A549 (cell line): ENCODE results near the gene MMS19. TPM values are rescaled to one million over a fixed set of nuclear protein-coding genes. Genes with fewer than 3 reads are reported as not detected.

ENCODE experiments used
- ATAC-seq, 2 experiments: fragments of 200-7000 bp in 1 of 2; fragments of >200 bp in 1 of 2; cut with Nextera tagmentation in 1 of 2; cut with Tn5 transposase in 1 of 2; 3 replicates each; pipeline versions ENCODE4 v1.8.0 to v1.9.1; 2018 to 2020; ENCODE audit warnings: mild to moderate bottlenecking in 1 of 2, moderate library complexity in 1 of 2
- CTCF ChIA-PET: fragments of 300-600 bp; sonication (Branson Sonifier 250); formaldehyde crosslinking; extraction: SDS; loops from one replicate; lab custom pipeline; 2021; ENCODE audit warnings: antibody characterized with exemption, inconsistent platforms; lab: Yijun Ruan, JAX
- POLR2A ChIA-PET: fragments of 350-600 bp; formaldehyde crosslinking; extraction: SDS; loops from one replicate; lab custom pipeline; 2021; ENCODE audit warnings: antibody characterized with exemption, inconsistent platforms; lab: Yijun Ruan, JAX
- DNase-seq, 2 experiments: peaks; one replicate each; pipeline versions ENCODE4 v3.0.0 to v3.0.0-alpha.2; 2011 to 2016; ENCODE audit warnings: low read depth in 1 of 2, low spot score in 1 of 2
- FAIRE-seq: peaks from 2 replicates; lab custom pipeline; 2011; peaks lifted over from hg19 to GRCh38; lab: Jason Lieb, UNC
- H3K27ac ChIP-seq, 2 experiments: fragments of >200 bp; sonication (Bioruptor Twin); formaldehyde crosslinking; 3 replicates each; pipeline ENCODE4 v1.5.1; 2016 to 2017
- H3K4me1 ChIP-seq: fragments of >200 bp; sonication (Bioruptor Twin); formaldehyde crosslinking; 3 replicates; pipeline ENCODE4 v1.6.1; 2016
- H3K4me2 ChIP-seq: fragments of >200 bp; sonication (Bioruptor Twin); formaldehyde crosslinking; 3 replicates; pipeline ENCODE4 v1.6.1; 2016
- H3K4me3 ChIP-seq: fragments of >200 bp; sonication (Bioruptor Twin); formaldehyde crosslinking; 3 replicates; pipeline ENCODE4 v1.5.1; 2016
- H3K9me3 ChIP-seq: fragments of >200 bp; sonication (Bioruptor Twin); formaldehyde crosslinking; 3 replicates; pipeline ENCODE4 v1.6.1; 2016
- BCL3 ChIP-seq: fragments of >200 bp; sonication (Bioruptor Twin); formaldehyde crosslinking; IDR thresholded peaks from 3 replicates; pipeline ENCODE4 v1.6.1; 2016
- CBX8 ChIP-seq: fragments of 200-600 bp; sonication (generic); IDR thresholded peaks from 2 replicates; pipeline ENCODE4 v1.6.1; 2016
- EHF ChIP-seq: fragments of 250-450 bp; sonication (Bioruptor Pico); IDR thresholded peaks from 2 replicates; pipeline ENCODE4 v1.5.0; 2020; ENCODE audit warnings: mild to moderate bottlenecking
- ELK1 ChIP-seq: fragments of 150-350 bp; IDR thresholded peaks from 2 replicates; pipeline ENCODE4 v1.6.1; 2014; ENCODE audit warnings: low read depth, mild to moderate bottlenecking, low read length
- ESRRA ChIP-seq: fragments of 150-350 bp; IDR thresholded peaks from 2 replicates; pipeline ENCODE4 v1.6.1; 2014; ENCODE audit warnings: mild to moderate bottlenecking, low read length, borderline replicate concordance
- FOSB ChIP-seq: fragments of 250-450 bp; sonication (Bioruptor Pico); IDR thresholded peaks from 2 replicates; pipeline ENCODE4 v1.5.0; 2020; ENCODE audit warnings: mild to moderate bottlenecking, moderate library complexity
- FOXS1 ChIP-seq: fragments of 250-450 bp; sonication (Bioruptor Pico); IDR thresholded peaks from 2 replicates; pipeline ENCODE4 v1.5.0; 2020; ENCODE audit warnings: mild to moderate bottlenecking, moderate library complexity
- GATA3 ChIP-seq: IDR thresholded peaks from 2 replicates; pipeline ENCODE4 v1.6.1; 2012; ENCODE audit warnings: borderline replicate concordance
- HEYL ChIP-seq: fragments of 250-450 bp; sonication (Bioruptor Pico); IDR thresholded peaks from 2 replicates; pipeline ENCODE4 v1.8.0; 2021; ENCODE audit warnings: mild to moderate bottlenecking, moderate library complexity
- HOXA7 ChIP-seq: fragments of 250-450 bp; sonication (Bioruptor Pico); IDR thresholded peaks from 2 replicates; pipeline ENCODE4 v1.5.0; 2020; ENCODE audit warnings: mild to moderate bottlenecking, moderate library complexity
- JUNB ChIP-seq: fragments of >200 bp; sonication (Bioruptor Twin); formaldehyde crosslinking; IDR thresholded peaks from 2 replicates; pipeline ENCODE4 v1.6.1; 2016
- KDM5A ChIP-seq: fragments of 200-600 bp; sonication (generic); IDR thresholded peaks from 2 replicates; pipeline ENCODE4 v1.6.1; 2016; ENCODE audit warnings: antibody characterized with exemption, mild to moderate bottlenecking
- MAZ ChIP-seq: fragments of 150-350 bp; IDR thresholded peaks from 2 replicates; pipeline ENCODE4 v1.6.1; 2014; ENCODE audit warnings: antibody characterized with exemption, low read depth, low read length, borderline replicate concordance
- NFE2L2 ChIP-seq: fragments of 150-350 bp; conservative IDR thresholded peaks from 2 replicates; pipeline ENCODE4 v1.6.1; 2014; ENCODE audit warnings: low read length
- NPAS2 ChIP-seq: fragments of 250-450 bp; sonication (Bioruptor Pico); IDR thresholded peaks from 2 replicates; pipeline ENCODE4 v1.8.0; 2022; ENCODE audit warnings: mild to moderate bottlenecking, moderate library complexity, borderline replicate concordance
- PBX3 ChIP-seq: IDR thresholded peaks from 2 replicates; pipeline ENCODE4 v1.6.1; 2012
- PHF8 ChIP-seq: fragments of 200-600 bp; sonication (generic); IDR thresholded peaks from 2 replicates; pipeline ENCODE4 v1.6.1; 2016; ENCODE audit warnings: low read depth, mild to moderate bottlenecking, antibody characterized with exemption, moderate library complexity, borderline replicate concordance
- POLR2A ChIP-seq: IDR thresholded peaks from 2 replicates; pipeline ENCODE4 v1.6.1; 2012; ENCODE audit warnings: mild to moderate bottlenecking, low read length
- POLR2AphosphoS2 ChIP-seq: conservative IDR thresholded peaks from 2 replicates; pipeline ENCODE4 v1.6.1; 2012; ENCODE audit warnings: low read length, improper control_type of control experiment, inconsistent platforms
- RAD21 ChIP-seq, 2 experiments: fragments of >200 bp in 1 of 2; sonication (Bioruptor Twin) in 1 of 2; formaldehyde crosslinking in 1 of 2; IDR thresholded peaks in 1 of 2; conservative IDR thresholded peaks in 1 of 2; 2 replicates in 1 of 2; 3 replicates in 1 of 2; pipeline ENCODE4 v1.6.1; 2012 to 2018; ENCODE audit warnings: inconsistent platforms in 1 of 2
- RCOR1 ChIP-seq: fragments of 150-350 bp; IDR thresholded peaks from 2 replicates; pipeline ENCODE4 v1.6.1; 2014; ENCODE audit warnings: antibody characterized with exemption, low read length, low read depth
- RFX5 ChIP-seq: fragments of 450-650 bp; IDR thresholded peaks from 2 replicates; pipeline ENCODE4 v1.7.1; 2014; ENCODE audit warnings: antibody characterized with exemption, mild to moderate bottlenecking, moderate library complexity
- RNF2 ChIP-seq: fragments of 200-600 bp; sonication (generic); IDR thresholded peaks from 2 replicates; pipeline ENCODE4 v1.6.1; 2016; ENCODE audit warnings: low read depth, mild to moderate bottlenecking, antibody characterized with exemption, moderate library complexity, borderline replicate concordance
- SMC3 ChIP-seq: fragments of >200 bp; sonication (Bioruptor Twin); formaldehyde crosslinking; IDR thresholded peaks from 3 replicates; pipeline ENCODE4 v1.6.1; 2018; ENCODE audit warnings: inconsistent platforms
- TFCP2L1 ChIP-seq: fragments of 250-450 bp; sonication (Bioruptor Pico); IDR thresholded peaks from 2 replicates; pipeline ENCODE4 v1.5.0; 2021; ENCODE audit warnings: mild to moderate bottlenecking
- ZFP36 ChIP-seq: fragments of 450-650 bp; IDR thresholded peaks from 2 replicates; pipeline ENCODE4 v1.6.1; 2014; ENCODE audit warnings: borderline replicate concordance; ENCODE audit not compliant: partially characterized antibody
- ZNF302 ChIP-seq: fragments of 250-450 bp; sonication (Bioruptor Pico); IDR thresholded peaks from 2 replicates; pipeline ENCODE4 v1.9.0; 2021; ENCODE audit warnings: inconsistent platforms, mild to moderate bottlenecking, moderate library complexity
- WGBS: methylation state at CpG from one replicate; pipeline ENCODE4 v1.1.6; 2017; ENCODE audit errors: missing lambda C conversion rate; 5-methylcytosine and 5-hydroxymethylcytosine counted together
- polyA plus RNA-seq, 4 experiments: library from polyadenylated mRNA; depleted of rRNA in 3 of 4; stranded (reverse); fragments of >200 nt; fragmentation: RNase III in 1 of 4; extraction: RNeasy Plus Mini Kit Qiagen cat#74134 plus additional on column Dnase treatment in 1 of 4; gene quantifications; 2 replicates in 3 of 4; 3 replicates in 1 of 4; pipeline ENCODE4 v1.2.3, GENCODE V29; 2011 to 2017

MMS19 gene
- polyA plus RNA-seq, 2 of the 4 experiments (the other 2 are of a cell fraction), result 60.6 to 65.6 TPM

GRCh38 chr10:97462309-97462708 is 35.9 kb downstream of the MMS19 start:
- TF ChIP-seq HEYL (CRISPR knock-in tag), result no peak
- Histone ChIP-seq H3K4me3 (no peak overlapping the region), H3K9me3 (no peaks in the 10 kb centered on the region), H3K27ac (no peak overlapping the region), H3K4me1 (peaks cover 8% of the 10 kb centered on the region), H3K4me2 (no peak overlapping the region)
- POLR2A ChIA-PET, result no interaction called here
- CTCF ChIA-PET, result interaction anchor here (0.6 to 12.9 kb wide), 13 partner anchors 10 to 153 kb away, joined by 3 to 218 read pairs (median 6); partner anchors contain the start of gene ANKRD2
- FAIRE-seq, result no peak
- no peak for ATAC-seq
- DNase-seq, result no peak
- 80% methylated on average over 2 of the region's 2 CpGs for WGBS

- Histone ChIP-seq H3K9me3 (no peaks in the 10 kb centered on the region), H3K27ac (no peak overlapping the region), H3K4me1 (peaks cover 4% of the 10 kb centered on the region; the same call in 2 of the 3 replicates), H3K4me2 (no peak overlapping the region), H3K4me3 (no peak overlapping the region)
- FAIRE-seq (no peak), ATAC-seq (no peak), DNase-seq (no peak)
- ChIA-PET POLR2A (no interaction called here), CTCF (interaction anchor here (1.1 to 12.9 kb wide), 10 partner anchors 8 to 155 kb away, joined by 3 to 218 read pairs (median 4); no protein-coding TSS in a partner anchor)
- WGBS, result 75% methylated on average over 7 of the region's 7 CpGs
- TF ChIP-seq KDM5A (no peak), NFE2L2 (no peak), HEYL (CRISPR knock-in tag) (no peak), PBX3 (no peak), GATA3 (no peak), RFX5 (no peak), MAZ (no peak), ELK1 (no peak), ESRRA (no peak), TFCP2L1 (no peak), EHF (CRISPR knock-in tag) (no peak), FOSB (CRISPR knock-in tag) (no peak), RAD21 (conservative IDR thresholded peaks at IDR 0.05 in 1 of 2, IDR thresholded peaks at IDR 0.05 in 1 of 2) (no peak)
Measured at GRCh38 chr10:97459933-97460332, 38.3 kb downstream of the MMS19 start.

- no peak for TF ChIP-seq ELK1
- no peak for TF ChIP-seq RNF2
- no peak for TF ChIP-seq RCOR1
- no peak for TF ChIP-seq TFCP2L1
- no peak for TF ChIP-seq CBX8
- no peak for TF ChIP-seq HOXA7 (CRISPR knock-in tag)
- TF ChIP-seq JUNB, result no peak
- no peak for TF ChIP-seq POLR2A
- TF ChIP-seq FOSB (CRISPR knock-in tag), result no peak
- no peak for TF ChIP-seq ZFP36
- no peak for TF ChIP-seq ZNF302 (CRISPR knock-in tag)
- TF ChIP-seq HEYL (CRISPR knock-in tag), result no peak
- no peak for TF ChIP-seq NPAS2 (CRISPR knock-in tag)
- TF ChIP-seq BCL3, result no peak
- TF ChIP-seq PHF8, result no peak
- TF ChIP-seq SMC3, result no peak
- no peak for TF ChIP-seq POLR2AphosphoS2
- TF ChIP-seq FOXS1 (CRISPR knock-in tag), result no peak
- no peak for TF ChIP-seq EHF (CRISPR knock-in tag)
Measured at GRCh38 chr10:97459111-97459510, 39.1 kb downstream of the MMS19 start.

More at GRCh38 chr10:97459111-97459510, 39.1 kb downstream of the MMS19 start:
- no peak overlapping the region for H3K27ac ChIP-seq
- 97% methylated on average over 7 of the region's 7 CpGs for WGBS
- ChIA-PET CTCF (interaction anchor here (1.1 to 12.9 kb wide), 7 partner anchors 9 to 156 kb away, joined by 3 to 218 read pairs (median 4); no protein-coding TSS in a partner anchor), POLR2A (no interaction called here)
- peaks cover 4% of the 10 kb centered on the region; the same call in 2 of the 3 replicates for H3K4me1 ChIP-seq
- no peak overlapping the region for H3K4me3 ChIP-seq
- ATAC-seq (no peak), DNase-seq (no peak), FAIRE-seq (no peak)
- H3K9me3 ChIP-seq, result no peaks in the 10 kb centered on the region
- no peak overlapping the region for H3K4me2 ChIP-seq
